SU-DHL-6 (cell line): ENCODE data around the gene KIRREL2.

ENCODE experiments used
- EZH2phosphoT487 ChIP-seq: fragments of 200-600 bp; sonication (generic), shearing (Covaris generic); conservative IDR thresholded peaks from 2 replicates; pipeline ENCODE4 v1.6.1; 2018; ENCODE audit warnings: mild to moderate bottlenecking, antibody characterized with exemption, low read length, moderate library complexity, mixed read lengths
- TF ChIP-seq, protein P1 (sequence below): fragments of 200-600 bp; sonication (generic); IDR thresholded peaks from one replicate; pipeline ENCODE4 v1.5.1; 2017; ENCODE audit warnings: antibody characterized with exemption, mild to moderate bottlenecking, low read length, moderate library complexity; ENCODE audit not compliant: insufficient read depth, poor library complexity, severe bottlenecking

DNA sequence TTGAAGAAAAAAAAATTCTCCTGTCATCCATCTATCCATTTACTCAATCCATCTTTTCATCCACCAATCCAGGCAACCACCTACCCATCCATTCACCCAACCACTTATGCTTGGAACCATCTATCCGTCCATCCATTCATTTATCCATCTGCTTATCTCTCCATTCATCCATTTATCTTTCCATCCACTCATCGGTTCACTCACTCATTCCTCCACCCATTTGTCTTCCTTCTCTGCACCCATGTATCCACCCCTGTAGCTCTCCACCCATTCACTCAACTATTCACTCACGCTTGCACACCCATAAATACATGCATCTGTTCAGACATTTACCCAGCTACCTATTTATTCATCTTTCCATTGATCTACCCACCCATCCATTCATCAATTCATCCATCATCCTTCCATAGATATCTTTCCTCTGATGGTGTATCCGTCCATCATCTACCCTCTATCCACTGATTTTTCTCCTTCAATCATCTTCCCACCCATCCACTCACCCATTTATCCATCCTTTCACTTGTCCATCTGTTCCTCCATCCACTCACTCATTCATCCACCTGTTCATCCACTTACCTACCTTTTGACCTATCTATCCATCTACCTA is 13.9 kb upstream of the KIRREL2 start:
- TF ChIP-seq, protein P1, sequence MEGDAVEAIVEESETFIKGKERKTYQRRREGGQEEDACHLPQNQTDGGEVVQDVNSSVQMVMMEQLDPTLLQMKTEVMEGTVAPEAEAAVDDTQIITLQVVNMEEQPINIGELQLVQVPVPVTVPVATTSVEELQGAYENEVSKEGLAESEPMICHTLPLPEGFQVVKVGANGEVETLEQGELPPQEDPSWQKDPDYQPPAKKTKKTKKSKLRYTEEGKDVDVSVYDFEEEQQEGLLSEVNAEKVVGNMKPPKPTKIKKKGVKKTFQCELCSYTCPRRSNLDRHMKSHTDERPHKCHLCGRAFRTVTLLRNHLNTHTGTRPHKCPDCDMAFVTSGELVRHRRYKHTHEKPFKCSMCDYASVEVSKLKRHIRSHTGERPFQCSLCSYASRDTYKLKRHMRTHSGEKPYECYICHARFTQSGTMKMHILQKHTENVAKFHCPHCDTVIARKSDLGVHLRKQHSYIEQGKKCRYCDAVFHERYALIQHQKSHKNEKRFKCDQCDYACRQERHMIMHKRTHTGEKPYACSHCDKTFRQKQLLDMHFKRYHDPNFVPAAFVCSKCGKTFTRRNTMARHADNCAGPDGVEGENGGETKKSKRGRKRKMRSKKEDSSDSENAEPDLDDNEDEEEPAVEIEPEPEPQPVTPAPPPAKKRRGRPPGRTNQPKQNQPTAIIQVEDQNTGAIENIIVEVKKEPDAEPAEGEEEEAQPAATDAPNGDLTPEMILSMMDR = no peak
- TF ChIP-seq EZH2phosphoT487 = no peak
